ENCODE results near the gene KLHL6.
"Not testable (repeated sequence)": the region's sequence is repeated elsewhere in the genome, so short reads cannot be mapped to it uniquely, and the experiment has no call there.

KLHL6 gene

GRCh38 chr3:183448369-183449128, 107.0 kb downstream of the KLHL6 start:
- no peak for DNase-seq (ENCODE audit: low read depth in 1 of 2, low spot score in 1 of 2)

- peak; percentile 35 to 65 for DNase-seq (ENCODE audit: low read depth in 1 of 2, low spot score in 1 of 2)
Measured at GRCh38 chr3:183447206-183448001, 108.1 kb downstream of the KLHL6 start.

- DNase-seq (ENCODE audit: low read depth in 1 of 2, low spot score in 1 of 2): no peak
Measured at GRCh38 chr3:183446838-183447205, 108.7 kb downstream of the KLHL6 start.

GRCh38 chr3:183444748-183445147, 110.8 kb downstream of the KLHL6 start:
- DNase-seq (ENCODE audit: low read depth in 1 of 2, low spot score in 1 of 2): no peak

DNA sequence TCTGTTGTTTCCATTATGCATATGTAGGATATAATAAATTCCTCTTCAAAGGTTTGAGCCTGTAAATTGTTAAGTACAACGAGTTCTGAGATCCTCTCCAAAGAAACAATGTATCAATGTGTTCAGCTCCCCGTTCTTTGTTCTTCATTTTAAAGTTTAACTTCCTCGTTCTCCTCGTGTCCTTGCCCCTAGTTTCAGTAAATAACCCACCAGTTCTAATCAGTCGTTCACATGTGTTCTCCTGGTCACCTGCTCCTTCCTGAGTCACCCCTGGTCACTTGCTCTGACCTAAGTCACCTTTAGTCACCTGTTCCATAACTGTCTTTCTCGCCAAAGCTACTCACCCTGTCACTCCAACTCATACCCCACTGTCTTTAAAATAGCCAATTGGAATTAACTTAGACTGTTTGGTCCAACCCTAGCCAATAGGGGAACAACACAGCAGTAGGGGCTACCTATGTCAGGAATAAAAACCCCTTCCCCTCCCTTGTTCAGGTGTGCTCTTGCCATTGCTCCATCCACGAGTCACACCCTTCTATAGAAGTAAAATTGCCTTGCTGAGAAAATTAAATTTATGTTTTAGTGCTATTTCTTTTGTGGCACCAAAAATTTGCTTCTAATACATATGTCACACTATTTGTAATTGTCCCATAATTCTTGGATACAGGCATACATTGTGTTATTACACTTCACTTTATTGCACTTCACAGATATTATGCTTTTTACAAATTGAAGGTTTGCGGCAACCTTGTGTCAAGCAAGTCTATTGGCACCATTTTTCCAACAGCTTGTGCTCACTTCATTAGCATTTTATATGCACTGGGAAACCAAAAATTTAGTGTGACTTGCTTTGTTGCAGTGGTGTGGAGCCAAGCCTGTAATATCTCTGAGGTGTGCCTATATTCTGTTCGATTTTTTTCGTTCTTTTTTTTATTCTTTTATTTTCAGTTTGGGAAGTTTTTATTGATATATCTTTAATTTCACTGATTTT, 111.8 kb downstream of the KLHL6 start:
- DNase-seq (ENCODE audit: low read depth in 1 of 2, low spot score in 1 of 2): no peak

DNA sequence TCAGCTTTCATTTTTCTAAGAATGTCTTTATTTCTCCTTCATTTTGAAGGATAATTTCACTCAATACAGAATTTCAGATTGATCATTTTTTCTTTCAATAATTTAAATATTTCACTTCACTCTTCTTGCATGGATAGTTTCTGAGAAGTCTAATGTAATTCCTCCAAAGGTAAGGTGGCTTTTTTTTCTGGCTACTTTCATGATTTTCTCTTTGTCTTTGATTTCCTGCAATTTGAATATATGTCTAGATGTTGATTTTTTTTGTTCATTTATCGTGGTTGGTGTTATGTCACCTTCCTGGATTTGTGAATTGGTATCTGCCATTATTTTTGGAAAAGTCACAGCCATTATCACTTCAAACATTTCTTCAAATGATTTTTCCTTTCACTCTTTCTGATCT, 112.5 kb downstream of the KLHL6 start:
- no peak for DNase-seq (ENCODE audit: low read depth in 1 of 2, low spot score in 1 of 2)

- DNase-seq (ENCODE audit: low read depth in 1 of 2, low spot score in 1 of 2): not testable (repeated sequence)
Measured at GRCh38 chr3:183440521-183440920, 115.0 kb downstream of the KLHL6 start.

GRCh38 chr3:183439515-183439914, 116.0 kb downstream of the KLHL6 start:
- no peak for DNase-seq (ENCODE audit: low read depth in 1 of 2, low spot score in 1 of 2)

- no peak for DNase-seq (ENCODE audit: low read depth in 1 of 2, low spot score in 1 of 2)
Measured at GRCh38 chr3:183438735-183439134, 116.8 kb downstream of the KLHL6 start.

DNA sequence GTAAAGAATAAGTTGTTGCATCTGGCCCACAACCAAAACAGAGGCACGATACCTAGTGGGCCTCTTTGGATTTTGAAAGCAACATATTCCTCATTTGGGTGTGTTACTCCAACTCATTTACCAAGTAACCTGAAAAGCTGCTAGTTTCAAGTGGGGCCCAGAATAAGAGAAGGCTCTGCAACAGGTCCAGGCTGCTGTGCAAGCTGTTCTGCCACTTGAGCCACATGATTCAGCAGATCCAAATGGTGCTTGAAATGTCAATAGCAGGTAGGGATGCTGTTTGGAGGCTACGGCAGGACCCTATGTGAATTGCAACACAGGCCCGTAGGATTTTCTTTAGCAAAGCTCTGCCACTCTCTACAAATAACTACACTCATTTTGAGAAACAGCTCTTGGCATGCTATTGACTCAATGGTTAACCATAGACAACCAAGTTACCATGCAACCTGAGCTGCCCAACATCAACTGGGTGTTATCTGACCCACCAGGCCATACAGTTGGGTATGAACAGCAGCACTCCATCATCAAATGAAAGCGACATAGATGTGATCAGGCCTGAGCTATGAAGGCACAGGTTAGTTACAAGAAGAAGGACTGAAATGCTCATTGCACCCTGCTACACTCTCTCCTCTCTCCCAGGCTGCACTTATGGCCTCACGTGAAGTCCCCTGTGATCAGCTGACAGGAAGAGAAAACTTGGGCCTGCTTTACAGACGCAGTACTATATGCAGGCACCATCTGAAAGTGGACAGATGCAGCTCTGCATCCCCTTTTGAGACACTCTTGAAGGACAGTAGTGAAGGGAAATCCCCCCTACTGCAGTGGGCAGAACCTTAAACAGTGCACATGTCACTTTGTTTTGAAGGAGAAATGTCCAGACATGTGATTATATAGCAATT, 117.6 kb downstream of the KLHL6 start:
- no peak for DNase-seq (ENCODE audit: low read depth in 1 of 2, low spot score in 1 of 2)
